NCI-H524 (cell line): Measurements from ENCODE around the gene SURF4.

Source experiments
- DNase-seq, 2 experiments: peaks; one replicate each; lab custom pipeline; 2025; lab: John Stamatoyannopoulos, UW

SURF4 gene

GRCh38 chr9:133374612-133375115 is 1.2 kb downstream of the SURF4 start:
- no peak for DNase-seq

- DNase-seq, result no peak
Observed at GRCh38 chr9:133372144-133372543, 3.7 kb downstream of the SURF4 start.

GRCh38 chr9:133371261-133371711 is 4.6 kb downstream of the SURF4 start:
- no peak for DNase-seq

GRCh38 chr9:133370685-133371084 is 5.2 kb downstream of the SURF4 start:
- no peak for DNase-seq

- no peak for DNase-seq
Observed at GRCh38 chr9:133369933-133370332, 5.9 kb downstream of the SURF4 start.

GRCh38 chr9:133369422-133369821 is 6.4 kb downstream of the SURF4 start:
- no peak for DNase-seq

GRCh38 chr9:133368249-133368881 is 7.5 kb downstream of the SURF4 start:
- peak in 1 of 2 experiments; percentile 57 for DNase-seq

- DNase-seq, result no peak
Observed at GRCh38 chr9:133367778-133368177, 8.1 kb downstream of the SURF4 start.

GRCh38 chr9:133367221-133367620 is 8.6 kb downstream of the SURF4 start:
- no peak for DNase-seq

GRCh38 chr9:133366435-133366834 is 9.4 kb downstream of the SURF4 start:
- no peak for DNase-seq

GRCh38 chr9:133362359-133363044 is 13.4 kb downstream of the SURF4 start:
- DNase-seq, result no peak

GRCh38 chr9:133361507-133362092 is 14.3 kb downstream of the SURF4 start:
- no peak for DNase-seq

GRCh38 chr9:133360400-133361393 is 15.2 kb downstream of the SURF4 start:
- DNase-seq, result peak in 1 of 2 experiments; percentile 45

- DNase-seq, result peak; percentile 27 to 88
Observed at GRCh38 chr9:133359399-133360175, 16.3 kb downstream of the SURF4 start.

- no peak for DNase-seq
Observed at GRCh38 chr9:133357656-133358055, 18.2 kb downstream of the SURF4 start.

- DNase-seq, result peak; percentile 39 to 79
Observed at GRCh38 chr9:133356391-133357091, 19.3 kb downstream of the SURF4 start, which contains the start of the genes SURF1 and SURF2. SURF1 (minus strand) TSS chr9:133356487; CDS start chr9:133356453, 34 bp downstream. SURF2 (plus strand) TSS chr9:133356550; CDS start chr9:133356593, 43 bp downstream.

GRCh38 chr9:133355881-133356357 is 19.9 kb downstream of the SURF4 start:
- DNase-seq, result peak in 1 of 2 experiments; percentile 40

- peak in 1 of 2 experiments; percentile 38 for DNase-seq
Observed at GRCh38 chr9:133354766-133355165, 21.1 kb downstream of the SURF4 start.

GRCh38 chr9:133353548-133353947 is 22.3 kb downstream of the SURF4 start:
- no peak for DNase-seq
